ENCODE results near the gene ADARB2. TPM values are rescaled to one million over a fixed set of nuclear protein-coding genes. Genes with fewer than 3 reads are reported as not detected.

ADARB2 gene
- total and polyA plus RNA-seq, 8 donors, result 0.41 to 0.92 (median 0.76) TPM

- no peak for ATAC-seq
- Histone ChIP-seq H3K4me3 (no peak overlapping the region), H3K27me3 (peaks cover 0 to 39% of the 10 kb centered on the region in 2 donors), H3K4me1 (no peaks in the 10 kb centered on the region), H3K36me3 (no peaks in the 10 kb centered on the region), H3K9me3 (no peaks in the 10 kb centered on the region), H3K27ac (no peak overlapping the region)
- no peak for DNase-seq
- intact Hi-C loops (cut with DNase I), result no loop called here
- no peak for TF ChIP-seq CTCF (IDR thresholded peaks at IDR 0.05)
These were observed 368.1 kb downstream of the ADARB2 start for GRCh38 chr10:1369197-1369596.

- Histone ChIP-seq H3K4me3 (no peak overlapping the region), H3K27ac (no peak overlapping the region), H3K9me3 (no peaks in the 10 kb centered on the region), H3K4me1 (no peaks in the 10 kb centered on the region), H3K36me3 (no peaks in the 10 kb centered on the region), H3K27me3 (peaks cover 0 to 39% of the 10 kb centered on the region in 2 donors)
- DNase-seq, result peak in 1 of 4 donors; percentile 49
- peak; percentile 37 to 51 for TF ChIP-seq CTCF (IDR thresholded peaks at IDR 0.05)
- ATAC-seq, result peak; percentile 72
- intact Hi-C loops (cut with DNase I), result no loop called here
These were observed 368.5 kb downstream of the ADARB2 start for GRCh38 chr10:1368842-1369171.

GRCh38 chr10:1367938-1368841 is 369.1 kb downstream of the ADARB2 start:
- no peak for TF ChIP-seq CTCF (IDR thresholded peaks at IDR 0.05)
- no peaks in the 10 kb centered on the region for H3K36me3 ChIP-seq
- peaks cover 6 to 45% of the 10 kb centered on the region in 2 donors for H3K27me3 ChIP-seq
- no peaks in the 10 kb centered on the region for H3K4me1 ChIP-seq
- no peak for ATAC-seq
- no peak overlapping the region for H3K27ac ChIP-seq
- no peaks in the 10 kb centered on the region for H3K9me3 ChIP-seq
- H3K4me3 ChIP-seq, result no peak overlapping the region
- DNase-seq, result peak in 1 of 4 donors; percentile 43
- intact Hi-C loops (cut with DNase I), result no loop called here

GRCh38 chr10:1366811-1367425 is 370.4 kb downstream of the ADARB2 start:
- no peak for ATAC-seq
- Histone ChIP-seq H3K4me1 (no peaks in the 10 kb centered on the region), H3K4me3 (no peak overlapping the region), H3K27ac (no peak overlapping the region), H3K36me3 (no peaks in the 10 kb centered on the region), H3K9me3 (no peaks in the 10 kb centered on the region), H3K27me3 (peaks cover 16 to 57% of the 10 kb centered on the region in 2 donors)
- intact Hi-C loops (cut with DNase I), result no loop called here
- DNase-seq, result no peak
- no peak for TF ChIP-seq CTCF (IDR thresholded peaks at IDR 0.05)

GRCh38 chr10:1366322-1366691 is 371.0 kb downstream of the ADARB2 start:
- Histone ChIP-seq H3K27ac (no peak overlapping the region), H3K36me3 (no peaks in the 10 kb centered on the region), H3K9me3 (no peaks in the 10 kb centered on the region), H3K4me1 (no peaks in the 10 kb centered on the region), H3K27me3 (peaks cover 19 to 64% of the 10 kb centered on the region in 2 donors), H3K4me3 (no peak overlapping the region)
- ATAC-seq, result no peak
- intact Hi-C loops (cut with DNase I), result no loop called here
- DNase-seq, result no peak
- TF ChIP-seq CTCF (IDR thresholded peaks at IDR 0.05), result no peak
